HepG2 (cell line): ENCODE results near the gene ZCCHC17. TPM values are rescaled to one million over a fixed set of nuclear protein-coding genes. Genes with fewer than 3 reads are reported as not detected.

Source experiments
- ATAC-seq: fragments of 200-7000 bp; cut with Tn5 transposase; 3 replicates; pipeline ENCODE4 v1.9.1; 2020; ENCODE audit warnings: mild to moderate bottlenecking, moderate library complexity
- BruUV-seq: library from RNA; stranded (reverse); fragments of 400-500 nt; replicated peaks from 2 replicates; lab custom pipeline; 2021; lab: Mats Ljungman, UMichigan
- CTCF ChIA-PET: fragments of 300-600 bp; formaldehyde crosslinking; extraction: SDS; loops from one replicate; lab custom pipeline; 2021; ENCODE audit warnings: low total read pairs, inconsistent platforms, low intra/inter-chr PET ratio; lab: Yijun Ruan, JAX
- POLR2A ChIA-PET: fragments of 350-600 bp; sonication (Branson Sonifier 250); formaldehyde crosslinking; loops from one replicate; lab custom pipeline; 2020; ENCODE audit warnings: antibody characterized with exemption, inconsistent platforms; lab: Yijun Ruan, JAX
- DNase-seq: peaks from one replicate; pipeline ENCODE4 v3.0.0-alpha.2; 2015; ENCODE audit warnings: low spot score
- FAIRE-seq: peaks from 3 replicates; lab custom pipeline; 2011; peaks lifted over from hg19 to GRCh38; lab: Jason Lieb, UNC
- H2AFZ ChIP-seq: one replicate; pipeline ENCODE4 v1.6.1; 2011; ENCODE audit warnings: low read length, inconsistent platforms
- H3K27ac ChIP-seq: fragments of 300-600 bp; 3 replicates; pipeline ENCODE4 v1.8.0; 2011; ENCODE audit warnings: mixed run types, mild to moderate bottlenecking, mixed read lengths, low read length, inconsistent platforms; ENCODE audit not compliant: insufficient read depth; ENCODE audit errors: extremely low read length
- H3K27me3 ChIP-seq, 2 experiments: fragments of 200-600 bp in 1 of 2; 2 replicates in 1 of 2; 3 replicates in 1 of 2; pipeline versions ENCODE4 v1.6.0 to v1.8.0; 2011; ENCODE audit warnings: low read length in 2 of 2, mild to moderate bottlenecking in 2 of 2, moderate library complexity in 2 of 2, inconsistent platforms in 1 of 2; ENCODE audit not compliant: insufficient read depth in 2 of 2, control insufficient read depth in 1 of 2
- H3K36me3 ChIP-seq, 2 experiments: fragments of 200-600 bp in 1 of 2; replicated peaks in 1 of 2; 2 replicates in 1 of 2; 3 replicates in 1 of 2; pipeline versions ENCODE4 v1.5.1 to v1.8.0; 2011; ENCODE audit warnings: low read length in 2 of 2, inconsistent platforms in 1 of 2; ENCODE audit not compliant: insufficient read depth in 2 of 2, control insufficient read depth in 1 of 2
- H3K4me1 ChIP-seq: 2 replicates; pipeline ENCODE4 v1.5.1; 2012; ENCODE audit warnings: low read length, inconsistent platforms; ENCODE audit not compliant: insufficient read depth
- H3K4me2 ChIP-seq: 2 replicates; pipeline ENCODE4 v1.6.0; 2011; ENCODE audit warnings: low read depth, low read length, inconsistent platforms
- H3K4me3 ChIP-seq, 3 experiments: fragments of 200-600 bp in 1 of 3; sonication (generic), shearing (Covaris generic) in 1 of 3; replicated peaks in 1 of 3; 2 replicates each; pipeline ENCODE4 v1.5.1; 2011 to 2016; ENCODE audit warnings: low read length in 3 of 3, inconsistent platforms in 2 of 3, low read depth in 2 of 3, mild to moderate bottlenecking in 2 of 3, control low read depth in 1 of 3, mixed read lengths in 1 of 3; ENCODE audit not compliant: insufficient read depth in 1 of 3
- H3K79me2 ChIP-seq: one replicate; pipeline ENCODE4 v1.6.1; 2011; ENCODE audit warnings: low read length, inconsistent platforms; ENCODE audit not compliant: insufficient read depth
- H3K9ac ChIP-seq: 2 replicates; pipeline ENCODE4 v1.6.0; 2011; ENCODE audit warnings: mild to moderate bottlenecking, low read depth, low read length, inconsistent platforms; ENCODE audit not compliant: insufficient read depth
- H3K9me3 ChIP-seq: 2 replicates; pipeline ENCODE4 v1.5.1; 2012; ENCODE audit warnings: mild to moderate bottlenecking, low read length
- H4K20me1 ChIP-seq: 2 replicates; pipeline ENCODE4 v1.6.0; 2011; ENCODE audit warnings: inconsistent platforms, mild to moderate bottlenecking, low read length, moderate library complexity; ENCODE audit not compliant: insufficient read depth
- HOXA9 ChIP-seq: sonication (generic); formaldehyde crosslinking; IDR thresholded peaks from 2 replicates; pipeline ENCODE4 v1.8.1; 2022; ENCODE audit warnings: missing genetic modification reagents, mild to moderate bottlenecking, moderate library complexity, borderline replicate concordance
- KMT2B ChIP-seq: IDR thresholded peaks from 2 replicates; pipeline ENCODE4 v1.6.1; 2016; ENCODE audit warnings: missing genetic modification reagents, missing compliant biosample characterization
- NFATC3 ChIP-seq: sonication (generic); formaldehyde crosslinking; IDR thresholded peaks from 2 replicates; pipeline ENCODE4 v1.5.1; 2020; ENCODE audit warnings: mild to moderate bottlenecking, missing genetic modification reagents
- NPAS2 ChIP-seq: sonication (generic); formaldehyde crosslinking; IDR thresholded peaks from 2 replicates; pipeline ENCODE4 v1.8.0; 2022; ENCODE audit warnings: mild to moderate bottlenecking, missing genetic modification reagents, borderline replicate concordance
- SP140L ChIP-seq: sonication (generic); formaldehyde crosslinking; IDR thresholded peaks from 2 replicates; pipeline ENCODE4 v1.4.0; 2020; ENCODE audit warnings: missing genetic modification reagents, borderline replicate concordance
- XRCC5 ChIP-seq: fragments of 200-400 bp; formaldehyde crosslinking; optimal IDR thresholded peaks from 2 replicates; pipeline ENCODE3; 2017; ENCODE audit warnings: mild to moderate bottlenecking, low read length
- ZBTB1 ChIP-seq: sonication (generic); formaldehyde crosslinking; IDR thresholded peaks from 2 replicates; pipeline ENCODE4 v1.4.0; 2020; ENCODE audit warnings: missing genetic modification reagents, borderline replicate concordance
- ZBTB44 ChIP-seq: sonication (generic); formaldehyde crosslinking; IDR thresholded peaks from 2 replicates; pipeline ENCODE4 v1.4.0; 2020; ENCODE audit warnings: missing genetic modification reagents
- ZNF225 ChIP-seq: sonication (generic); formaldehyde crosslinking; IDR thresholded peaks from 2 replicates; pipeline ENCODE4 v1.4.0; 2020; ENCODE audit warnings: mild to moderate bottlenecking, missing genetic modification reagents
- ZNF232 ChIP-seq: sonication (generic); formaldehyde crosslinking; IDR thresholded peaks from 2 replicates; pipeline ENCODE4 v1.4.0; 2020; ENCODE audit warnings: missing genetic modification reagents, borderline replicate concordance
- ZNF362 ChIP-seq: sonication (generic); formaldehyde crosslinking; IDR thresholded peaks from 2 replicates; pipeline ENCODE4 v1.4.0; 2020; ENCODE audit warnings: missing genetic modification reagents, mild to moderate bottlenecking, borderline replicate concordance
- ZNF543 ChIP-seq: sonication (generic); formaldehyde crosslinking; IDR thresholded peaks from 2 replicates; pipeline ENCODE4 v1.4.0; 2020; ENCODE audit warnings: mild to moderate bottlenecking, missing genetic modification reagents
- ZNF784 ChIP-seq: sonication (generic); formaldehyde crosslinking; IDR thresholded peaks from 2 replicates; pipeline ENCODE4 v1.5.1; 2020; ENCODE audit warnings: missing genetic modification reagents, mild to moderate bottlenecking, borderline replicate concordance
- ZNF878 ChIP-seq: sonication (generic); formaldehyde crosslinking; IDR thresholded peaks from 2 replicates; pipeline ENCODE4 v1.8.1; 2023; ENCODE audit warnings: mild to moderate bottlenecking, missing genetic modification reagents, moderate library complexity
- ZSCAN12 ChIP-seq: sonication (generic); formaldehyde crosslinking; IDR thresholded peaks from 2 replicates; pipeline ENCODE4 v1.9.0; 2021; ENCODE audit warnings: mild to moderate bottlenecking, missing genetic modification reagents
- WGBS: methylation state at CpG from one replicate; pipeline ENCODE4 v1.1.6; 2017; ENCODE audit warnings: low lambda C conversion rate; 5-methylcytosine and 5-hydroxymethylcytosine counted together
- in situ Hi-C: cut with HindIII; loops from 2 replicates; pipeline ENCODE4 v1.10.0; 2017; ENCODE audit warnings: low pct_unique_long_range_greater_than_20kb; ENCODE audit not compliant: extremely low pct_ligation_motif_present
- intact Hi-C: fragments of 100-400 bp; cut with micrococcal nuclease; formaldehyde crosslinking; loops from one replicate; pipeline ENCODE4 v1.10.0; 2022; ENCODE audit not compliant: unreplicated experiment
- polyA plus RNA-seq, 8 experiments: library from polyadenylated mRNA; depleted of rRNA in 3 of 8; stranded (reverse) in 7 of 8; unstranded in 1 of 8; fragments of >200 nt; fragmentation: Illumina TruSeq in 4 of 8; extraction: Trizol in 4 of 8; gene quantifications; 2 replicates each; pipeline versions ENCODE4 v1.2.1 to v1.2.3, GENCODE V29; 2011 to 2016; ENCODE audit warnings: low read depth in 4 of 8, missing spikeins in 1 of 8, mixed read lengths in 1 of 8; ENCODE audit not compliant: insufficient read depth in 1 of 8
- total RNA-seq, 5 experiments: library from RNA; depleted of rRNA; stranded (reverse); fragments of >200 nt; fragmentation: Illumina TruSeq; extraction: Trizol; gene quantifications; 2 replicates each; pipeline ENCODE4 v1.2.3, GENCODE V29; 2016; ENCODE audit warnings: low read depth in 1 of 5
- TF ChIP-seq, protein P1 (sequence below): sonication (generic); formaldehyde crosslinking; IDR thresholded peaks from 2 replicates; pipeline ENCODE4 v1.8.1; 2023; ENCODE audit warnings: mild to moderate bottlenecking, missing genetic modification reagents
- TF ChIP-seq, protein P2 (sequence below): sonication (generic); formaldehyde crosslinking; IDR thresholded peaks from 2 replicates; pipeline ENCODE4 v1.5.0; 2020; ENCODE audit warnings: missing genetic modification reagents
- TF ChIP-seq, protein P3 (sequence below): sonication (generic); formaldehyde crosslinking; IDR thresholded peaks from 2 replicates; pipeline ENCODE4 v1.5.0; 2020; ENCODE audit warnings: mild to moderate bottlenecking, missing genetic modification reagents

Gene ZCCHC17
- total and polyA plus RNA-seq, 2 of the 13 experiments (the other 11 are each of a cell fraction or from before 2014, with no cell fraction given) = 20.5 to 53.0 TPM

GRCh38 chr1:31336687-31337467, 40.0 kb downstream of the ZCCHC17 start:
- H3K4me2 ChIP-seq = no peak overlapping the region
- H3K9me3 ChIP-seq = no peaks in the 10 kb centered on the region
- H3K79me2 ChIP-seq = no peaks in the 10 kb centered on the region
- ChIA-PET POLR2A (no interaction called here), CTCF (no interaction called here)
- 83% methylated on average over 10 of the region's 10 CpGs for WGBS
- no peaks in the 10 kb centered on the region for H3K4me1 ChIP-seq
- no peak overlapping the region for H3K27ac ChIP-seq
- no peaks in the 10 kb centered on the region for H3K27me3 ChIP-seq
- H3K9ac ChIP-seq = no peak overlapping the region
- DNase-seq (no peak), FAIRE-seq (no peak), ATAC-seq (no peak)
- BruUV-seq = no TSS peak
- in situ Hi-C loops (no loop called here), intact Hi-C loops (no loop called here)
- peaks cover 0 to 22% of the 10 kb centered on the region in 2 experiments; a peak in 2 of 5 replicates for H3K36me3 ChIP-seq
- H2AFZ ChIP-seq = no peak overlapping the region
- no peak overlapping the region for H3K4me3 ChIP-seq
- no peaks in the 10 kb centered on the region for H4K20me1 ChIP-seq
- TF ChIP-seq NFATC3 (CRISPR knock-in tag) = no peak
- TF ChIP-seq, protein P1, sequence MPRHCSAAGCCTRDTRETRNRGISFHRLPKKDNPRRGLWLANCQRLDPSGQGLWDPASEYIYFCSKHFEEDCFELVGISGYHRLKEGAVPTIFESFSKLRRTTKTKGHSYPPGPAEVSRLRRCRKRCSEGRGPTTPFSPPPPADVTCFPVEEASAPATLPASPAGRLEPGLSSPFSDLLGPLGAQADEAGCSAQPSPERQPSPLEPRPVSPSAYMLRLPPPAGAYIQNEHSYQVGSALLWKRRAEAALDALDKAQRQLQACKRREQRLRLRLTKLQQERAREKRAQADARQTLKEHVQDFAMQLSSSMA (CRISPR knock-in tag) = no peak
- TF ChIP-seq SP140L (CRISPR knock-in tag) = no peak
- no peak for TF ChIP-seq ZBTB44 (CRISPR knock-in tag)
- TF ChIP-seq NPAS2 (CRISPR knock-in tag) = no peak
- no peak for TF ChIP-seq ZBTB1
- TF ChIP-seq ZNF878 (CRISPR knock-in tag) = no peak
- no peak for TF ChIP-seq ZNF543
- TF ChIP-seq ZNF784 = no peak
- TF ChIP-seq, protein P2, sequence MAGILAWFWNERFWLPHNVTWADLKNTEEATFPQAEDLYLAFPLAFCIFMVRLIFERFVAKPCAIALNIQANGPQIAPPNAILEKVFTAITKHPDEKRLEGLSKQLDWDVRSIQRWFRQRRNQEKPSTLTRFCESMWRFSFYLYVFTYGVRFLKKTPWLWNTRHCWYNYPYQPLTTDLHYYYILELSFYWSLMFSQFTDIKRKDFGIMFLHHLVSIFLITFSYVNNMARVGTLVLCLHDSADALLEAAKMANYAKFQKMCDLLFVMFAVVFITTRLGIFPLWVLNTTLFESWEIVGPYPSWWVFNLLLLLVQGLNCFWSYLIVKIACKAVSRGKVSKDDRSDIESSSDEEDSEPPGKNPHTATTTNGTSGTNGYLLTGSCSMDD (CRISPR knock-in tag) = no peak
- TF ChIP-seq KMT2B (CRISPR knock-in tag) = no peak
- TF ChIP-seq ZNF225 (CRISPR knock-in tag) = no peak
- TF ChIP-seq HOXA9 (CRISPR knock-in tag) = no peak
- TF ChIP-seq ZNF232 (CRISPR knock-in tag) = no peak
- TF ChIP-seq, protein P3, sequence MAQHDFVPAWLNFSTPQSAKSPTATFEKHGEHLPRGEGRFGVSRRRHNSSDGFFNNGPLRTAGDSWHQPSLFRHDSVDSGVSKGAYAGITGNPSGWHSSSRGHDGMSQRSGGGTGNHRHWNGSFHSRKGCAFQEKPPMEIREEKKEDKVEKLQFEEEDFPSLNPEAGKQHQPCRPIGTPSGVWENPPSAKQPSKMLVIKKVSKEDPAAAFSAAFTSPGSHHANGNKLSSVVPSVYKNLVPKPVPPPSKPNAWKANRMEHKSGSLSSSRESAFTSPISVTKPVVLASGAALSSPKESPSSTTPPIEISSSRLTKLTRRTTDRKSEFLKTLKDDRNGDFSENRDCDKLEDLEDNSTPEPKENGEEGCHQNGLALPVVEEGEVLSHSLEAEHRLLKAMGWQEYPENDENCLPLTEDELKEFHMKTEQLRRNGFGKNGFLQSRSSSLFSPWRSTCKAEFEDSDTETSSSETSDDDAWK (CRISPR knock-in tag) = no peak
- TF ChIP-seq ZSCAN12 (CRISPR knock-in tag) = no peak
- TF ChIP-seq XRCC5 = no peak
- no peak for TF ChIP-seq ZNF362 (CRISPR knock-in tag)
